Measurements from ENCODE around the gene GBGT1. TPM values are rescaled to one million over a fixed set of nuclear protein-coding genes. Genes with fewer than 3 reads are reported as not detected.
A peak's percentile ranks its signal among the peaks of the same experiment; 100 is the strongest.
"Not testable (repeated sequence)": the region's sequence is repeated elsewhere in the genome, so short reads cannot be mapped to it uniquely, and the experiment has no call there.

Gene GBGT1
- 10 to 100 TPM in 1 of 4 donors, 1 to 10 TPM in 3; 3.6 to 13.5 (median 5.3) TPM for total RNA-seq

GRCh38 chr9:133163504-133164172, at the start of gene GBGT1:
TSS of gene GBGT1 (minus strand) at chr9:133163914. CDS start at chr9:133162412, 1,502 bp downstream.
- intact Hi-C loops (cut with DNase I; ENCODE audit: low total_unique reads): no loop called here
- H3K4me3 ChIP-seq (ENCODE audit: low read depth, poor library complexity, severe bottlenecking): peak within 1 kb of the TSS; percentile 55
- WGBS, 2 donors: 2 to 3% methylated on average over 28 to 41 of the region's 56 CpGs
- peak; percentile 36 to 95 for DNase-seq (ENCODE audit: low spot score in 2 of 2)
- TF ChIP-seq CTCF (IDR thresholded peaks at IDR 0.05) (no peak), POLR2A (IDR thresholded peaks at IDR 0.05) (no peak)

GRCh38 chr9:133210609-133211008, 46.9 kb upstream of the GBGT1 start:
- intact Hi-C loops (cut with DNase I; ENCODE audit: low total_unique reads): no loop called here
- TF ChIP-seq POLR2A (IDR thresholded peaks at IDR 0.05) (no peak), CTCF (IDR thresholded peaks at IDR 0.05) (no peak)
- no peak overlapping the region for H3K4me3 ChIP-seq (ENCODE audit: low read depth, poor library complexity, severe bottlenecking)
- 85 to 89% methylated on average over 7 of the region's 7 CpGs for WGBS, 2 donors
- DNase-seq (ENCODE audit: low spot score in 2 of 2): peak in 1 of 2 donors; percentile 80

- 40 to 45% methylated on average over 7 of the region's 7 CpGs for WGBS, 2 donors
- H3K4me3 ChIP-seq (ENCODE audit: low read depth, poor library complexity, severe bottlenecking): no peak overlapping the region
- peak in 1 of 2 donors; percentile 63 for DNase-seq (ENCODE audit: low spot score in 2 of 2)
- intact Hi-C loops (cut with DNase I; ENCODE audit: low total_unique reads): no loop called here
- no peak for TF ChIP-seq POLR2A (IDR thresholded peaks at IDR 0.05)
- no peak for TF ChIP-seq CTCF (IDR thresholded peaks at IDR 0.05)
These were observed 46.5 kb upstream of the GBGT1 start for GRCh38 chr9:133210202-133210532.

- peak in 1 of 2 donors; percentile 68 for DNase-seq (ENCODE audit: low spot score in 2 of 2)
- intact Hi-C loops (cut with DNase I; ENCODE audit: low total_unique reads); H3K4me3 ChIP-seq (ENCODE audit: low read depth, poor library complexity, severe bottlenecking): not testable (repeated sequence)
- 67 to 70% methylated on average over 27 to 28 of the region's 29 CpGs for WGBS, 2 donors
These were observed 45.9 kb upstream of the GBGT1 start for GRCh38 chr9:133209327-133210201.

GRCh38 chr9:133208880-133209300, 45.2 kb upstream of the GBGT1 start, which contains the start of gene OBP2B:
TSS of gene OBP2B (minus strand) at chr9:133209250. CDS start at chr9:133209199, 51 bp downstream.
- 100% methylated on average over 2 of the region's 18 CpGs; no CpG with 5 or more reads in 1 of the 2 donors for WGBS, 2 donors
- intact Hi-C loops (cut with DNase I; ENCODE audit: low total_unique reads); DNase-seq (ENCODE audit: low spot score in 2 of 2); H3K4me3 ChIP-seq (ENCODE audit: low read depth, poor library complexity, severe bottlenecking): not testable (repeated sequence)

- intact Hi-C loops (cut with DNase I; ENCODE audit: low total_unique reads); H3K4me3 ChIP-seq (ENCODE audit: low read depth, poor library complexity, severe bottlenecking): not testable (repeated sequence)
- DNase-seq (ENCODE audit: low spot score in 2 of 2): peak in 1 of 2 donors; percentile 78
- WGBS, 2 donors: 80 to 92% methylated on average over 9 to 15 of the region's 16 CpGs
These were observed 44.6 kb upstream of the GBGT1 start for GRCh38 chr9:133208171-133208879.
